BLaER1 treated with 17β-estradiol and CSF1 and Interleukin-3, amounts not matched to agents 10 nM and 100 nM (cell line): ENCODE results near the gene STARD13.
A peak's percentile ranks its signal among the peaks of the same experiment; 100 is the strongest.

Experiments
- H3K27ac ChIP-seq, 11 experiments: shearing (Covaris generic); formaldehyde crosslinking; 2 replicates each; pipeline ENCODE4 v1.8.1; 2022
- H3K27me3 ChIP-seq, 11 experiments: shearing (Covaris generic); formaldehyde crosslinking; 2 replicates each; pipeline ENCODE4 v1.8.1; 2022
- H3K36me3 ChIP-seq, 11 experiments: shearing (Covaris generic); formaldehyde crosslinking; 2 replicates each; pipeline ENCODE4 v1.8.1; 2022
- H3K4me1 ChIP-seq, 10 experiments: shearing (Covaris generic); formaldehyde crosslinking; 2 replicates each; pipeline ENCODE4 v1.8.1; 2022
- H3K4me2 ChIP-seq, 11 experiments: shearing (Covaris generic); formaldehyde crosslinking; 2 replicates each; pipeline ENCODE4 v1.8.1; 2022
- H3K4me3 ChIP-seq, 10 experiments: shearing (Covaris generic); formaldehyde crosslinking; 2 replicates each; pipeline ENCODE4 v1.8.1; 2022
- H3K9ac ChIP-seq, 11 experiments: shearing (Covaris generic); formaldehyde crosslinking; 2 replicates each; pipeline ENCODE4 v1.8.1; 2022
- H3K9me3 ChIP-seq, 11 experiments: shearing (Covaris generic); formaldehyde crosslinking; replicated peaks in 1 of 11; 2 replicates each; pipeline ENCODE4 v1.8.1; 2022
- H4K20me1 ChIP-seq, 11 experiments: shearing (Covaris generic); formaldehyde crosslinking; 2 replicates each; pipeline ENCODE4 v1.8.1; 2022
- Cebpa-rat ChIP-seq, 11 experiments: shearing (Covaris generic); IDR thresholded peaks; 2 replicates each; pipeline ENCODE4 v1.8.1; 2022

The STARD13 gene

DNA sequence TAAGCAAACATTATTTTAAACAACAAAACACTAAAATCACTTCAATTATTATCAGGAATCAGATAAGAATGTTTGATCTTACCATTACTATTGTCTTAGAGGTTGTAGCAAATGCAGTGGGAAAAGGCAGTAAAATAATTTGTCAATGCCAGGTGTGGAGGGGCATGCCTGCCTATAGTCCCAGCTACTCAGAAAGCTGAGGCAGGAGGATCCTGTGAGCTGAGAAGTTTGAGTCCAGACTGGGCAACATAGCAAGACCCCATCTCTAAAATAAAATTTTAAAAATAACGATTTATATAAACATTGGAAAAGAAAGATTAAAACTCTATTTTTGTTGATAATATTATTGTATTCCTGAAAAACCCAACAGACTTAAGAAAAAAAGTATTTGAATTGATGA lies 202.5 kb downstream of the STARD13 start:
- Histone ChIP-seq H3K4me2 (no peak overlapping the region), H3K36me3 (no peaks in the 10 kb centered on the region), H3K27ac (no peak overlapping the region), H3K9me3 (peaks cover 0 to 13% (median 0%) of the 10 kb centered on the region in 11 experiments; a peak in 3 of 22 replicates), H3K4me3 (no peak overlapping the region), H3K9ac (no peak overlapping the region), H3K4me1 (peaks cover 8 to 23% (median 19%) of the 10 kb centered on the region in 10 experiments; a peak in 18 of 20 replicates), H4K20me1 (no peaks in the 10 kb centered on the region), H3K27me3 (no peaks in the 10 kb centered on the region)
- no peak for TF ChIP-seq Cebpa-rat (IDR thresholded peaks at IDR 0.05)

DNA sequence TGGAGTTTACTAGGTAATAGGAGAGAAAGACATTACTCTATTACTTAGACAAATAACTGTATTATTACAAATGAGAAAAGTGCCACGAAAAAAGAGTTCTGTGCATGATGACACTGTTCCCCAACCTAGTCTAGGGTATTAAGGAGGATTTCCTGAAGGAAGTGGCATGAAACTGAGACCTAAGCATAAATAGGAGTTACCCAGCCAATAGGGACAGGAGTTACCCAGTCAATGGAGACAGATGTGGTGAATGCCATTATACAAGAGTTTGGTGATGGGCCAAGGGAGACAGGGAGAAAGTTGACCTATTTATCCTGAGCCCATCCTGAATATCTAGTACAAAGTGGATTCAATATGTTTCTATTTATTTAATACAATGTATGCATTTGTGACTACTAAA lies 203.9 kb downstream of the STARD13 start:
- no peaks in the 10 kb centered on the region for H3K36me3 ChIP-seq
- H3K27ac ChIP-seq, result no peak overlapping the region
- H3K9me3 ChIP-seq, result peaks cover 0 to 13% (median 0%) of the 10 kb centered on the region in 11 experiments; a peak in 3 of 22 replicates
- H3K4me3 ChIP-seq, result no peak overlapping the region
- TF ChIP-seq Cebpa-rat (IDR thresholded peaks at IDR 0.05), result no peak
- H3K4me1 ChIP-seq, result peaks cover 8 to 23% (median 19%) of the 10 kb centered on the region in 10 experiments; a peak in 18 of 20 replicates
- H3K27me3 ChIP-seq, result no peaks in the 10 kb centered on the region
- no peak overlapping the region for H3K9ac ChIP-seq
- H4K20me1 ChIP-seq, result no peaks in the 10 kb centered on the region
- H3K4me2 ChIP-seq, result peak overlapping the region in 10 of 11 experiments; percentile 19 to 64 (median 42); a peak in 17 of 22 replicates

DNA sequence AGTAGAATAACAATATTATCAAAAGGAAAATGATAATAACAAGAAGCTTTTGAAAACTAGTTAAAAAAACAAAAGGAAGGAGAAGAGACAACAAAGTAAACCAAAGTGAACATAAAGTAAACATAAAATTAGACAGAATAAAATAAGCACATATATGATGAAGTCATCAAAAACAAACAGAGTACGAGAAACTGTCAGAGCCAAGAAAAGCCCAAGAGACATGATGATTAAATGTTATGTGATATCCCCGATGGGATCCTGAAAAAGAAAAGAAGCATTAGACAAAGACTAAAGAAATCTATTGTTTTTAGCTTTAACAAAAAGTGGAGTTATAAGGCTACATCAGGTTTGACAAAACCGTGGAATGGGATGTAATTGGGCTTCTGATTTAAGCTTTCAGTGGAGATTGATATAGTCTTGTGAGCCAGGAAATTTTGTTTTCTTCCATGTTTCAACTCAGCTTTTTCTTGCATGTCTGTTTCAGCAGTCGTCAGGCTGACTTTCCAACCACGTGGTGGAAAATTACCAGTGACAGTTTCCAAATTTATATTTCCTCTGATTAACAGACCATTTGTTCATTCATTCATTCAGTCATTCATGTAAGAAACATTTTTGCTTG lies 204.5 kb downstream of the STARD13 start:
- Histone ChIP-seq H3K4me3 (no peak overlapping the region), H3K36me3 (no peaks in the 10 kb centered on the region), H4K20me1 (no peaks in the 10 kb centered on the region), H3K4me2 (peak overlapping the region in 10 of 11 experiments; percentile 19 to 64 (median 42); a peak in 18 of 22 replicates), H3K27me3 (no peaks in the 10 kb centered on the region), H3K9ac (no peak overlapping the region), H3K9me3 (peaks cover 0 to 13% (median 0%) of the 10 kb centered on the region in 11 experiments; a peak in 3 of 22 replicates), H3K27ac (no peak overlapping the region), H3K4me1 (peaks cover 8 to 23% (median 19%) of the 10 kb centered on the region in 10 experiments; a peak in 18 of 20 replicates)
- TF ChIP-seq Cebpa-rat (IDR thresholded peaks at IDR 0.05), result no peak

DNA sequence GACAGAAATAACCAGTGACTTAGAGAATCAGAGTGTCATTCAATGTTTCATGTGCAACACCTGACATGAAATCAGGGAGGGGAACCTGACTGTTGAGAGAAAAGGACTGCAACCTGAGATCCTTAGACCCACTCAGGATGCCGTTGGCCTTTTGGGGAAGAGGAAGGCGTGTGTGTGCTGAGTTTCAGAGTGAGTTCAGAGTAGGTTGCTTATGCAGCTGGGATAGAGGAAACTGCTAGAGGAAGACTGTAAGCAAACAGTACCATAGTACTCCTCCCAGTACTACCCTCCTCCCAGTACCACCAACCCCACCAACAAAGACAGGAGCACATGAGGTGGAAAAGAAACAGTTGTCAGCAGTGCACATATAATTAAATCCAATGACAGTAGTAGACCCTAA lies 205.6 kb downstream of the STARD13 start:
- peaks cover 8 to 23% (median 19%) of the 10 kb centered on the region in 10 experiments; a peak in 18 of 20 replicates for H3K4me1 ChIP-seq
- H3K9ac ChIP-seq, result no peak overlapping the region
- no peak overlapping the region for H3K27ac ChIP-seq
- no peaks in the 10 kb centered on the region for H4K20me1 ChIP-seq
- no peaks in the 10 kb centered on the region for H3K36me3 ChIP-seq
- no peak overlapping the region for H3K4me3 ChIP-seq
- TF ChIP-seq Cebpa-rat (IDR thresholded peaks at IDR 0.05), result no peak
- no peaks in the 10 kb centered on the region for H3K27me3 ChIP-seq
- H3K4me2 ChIP-seq, result peak overlapping the region in 8 of 11 experiments; percentile 11 to 54 (median 36); a peak in 11 of 22 replicates
- H3K9me3 ChIP-seq, result peaks cover 0 to 13% (median 0%) of the 10 kb centered on the region in 11 experiments; a peak in 3 of 22 replicates

DNA sequence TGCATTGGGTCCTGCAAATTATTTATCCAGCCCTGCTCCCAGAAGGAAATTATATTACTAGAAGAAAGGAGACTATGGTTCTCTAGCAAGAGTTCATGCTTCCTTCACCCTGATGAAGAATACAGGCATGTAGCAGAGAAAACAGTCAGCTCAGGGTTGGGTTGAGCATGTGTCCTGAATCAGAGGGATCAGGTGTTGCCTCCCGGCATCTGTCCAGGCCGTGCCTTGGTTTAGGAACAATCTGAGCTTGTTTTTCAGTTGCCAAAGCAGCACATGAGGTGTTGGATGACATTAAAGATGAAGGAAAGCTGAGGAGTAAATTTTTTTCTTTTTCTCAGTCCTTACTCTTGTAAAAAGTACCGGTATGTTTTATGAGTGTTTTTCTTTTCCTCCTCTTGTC lies 207.3 kb downstream of the STARD13 start:
- H3K9me3 ChIP-seq, result peaks cover 0 to 13% (median 0%) of the 10 kb centered on the region in 11 experiments; a peak in 3 of 22 replicates
- peaks cover 8 to 23% (median 19%) of the 10 kb centered on the region in 10 experiments; a peak in 18 of 20 replicates for H3K4me1 ChIP-seq
- no peaks in the 10 kb centered on the region for H3K27me3 ChIP-seq
- no peak for TF ChIP-seq Cebpa-rat (IDR thresholded peaks at IDR 0.05)
- H3K4me2 ChIP-seq, result no peak overlapping the region
- no peaks in the 10 kb centered on the region for H3K36me3 ChIP-seq
- no peaks in the 10 kb centered on the region for H4K20me1 ChIP-seq
- H3K4me3 ChIP-seq, result no peak overlapping the region
- no peak overlapping the region for H3K9ac ChIP-seq
- no peak overlapping the region for H3K27ac ChIP-seq

DNA sequence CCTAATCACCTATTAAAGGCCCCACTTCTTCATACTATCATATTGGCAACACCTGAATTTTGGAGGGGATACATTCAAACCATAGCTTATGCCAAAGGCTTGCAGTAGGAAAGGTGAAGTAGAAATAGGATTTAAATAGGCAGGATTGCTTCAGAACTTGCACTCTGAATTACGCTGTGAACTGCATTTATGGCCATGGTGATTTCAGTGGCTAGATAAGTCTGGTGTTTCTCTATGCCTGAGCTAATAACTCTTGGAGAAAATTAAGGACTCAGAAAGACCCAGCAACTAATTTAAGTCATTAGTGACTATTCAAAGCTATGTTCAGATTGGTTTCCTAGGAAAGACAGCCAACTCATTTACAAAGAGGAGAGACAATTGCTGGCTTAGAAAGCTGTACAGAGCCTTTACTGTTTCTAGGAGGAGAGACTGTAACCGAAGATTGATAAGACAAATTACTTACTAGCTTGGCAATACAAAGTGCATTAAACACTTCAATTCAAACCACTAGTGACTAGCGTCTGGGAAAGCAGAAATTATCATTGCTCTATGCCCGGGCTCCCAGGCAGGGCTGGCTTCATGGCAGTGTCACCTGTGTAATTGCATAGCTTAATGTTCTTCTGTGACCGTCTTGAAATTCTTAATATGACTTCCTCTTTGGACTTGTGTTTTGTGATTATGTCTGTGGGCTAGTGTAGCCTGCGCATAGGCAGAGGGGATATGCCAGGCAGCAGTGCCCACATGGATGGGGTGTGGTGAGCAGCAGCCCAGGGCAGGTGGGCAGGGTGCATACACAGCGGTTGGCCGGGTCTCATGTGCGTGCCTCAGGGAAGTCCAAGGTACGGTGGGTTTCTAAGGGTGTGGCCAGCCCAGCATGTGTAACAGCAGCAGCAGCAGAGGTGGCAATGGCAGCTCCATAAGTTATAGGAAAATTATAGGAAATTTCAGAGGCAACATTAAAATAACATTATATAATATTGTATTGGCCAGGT lies 209.3 kb downstream of the STARD13 start:
- H3K9ac ChIP-seq, result no peak overlapping the region
- TF ChIP-seq Cebpa-rat (IDR thresholded peaks at IDR 0.05), result no peak
- peaks cover 3 to 17% (median 13%) of the 10 kb centered on the region in 10 experiments; a peak in 18 of 20 replicates for H3K4me1 ChIP-seq
- H3K27me3 ChIP-seq, result no peaks in the 10 kb centered on the region
- no peaks in the 10 kb centered on the region for H4K20me1 ChIP-seq
- no peak overlapping the region for H3K27ac ChIP-seq
- no peaks in the 10 kb centered on the region for H3K36me3 ChIP-seq
- peaks cover 0 to 8% (median 0%) of the 10 kb centered on the region in 11 experiments; a peak in 2 of 22 replicates for H3K9me3 ChIP-seq
- no peak overlapping the region for H3K4me2 ChIP-seq
- H3K4me3 ChIP-seq, result no peak overlapping the region

DNA sequence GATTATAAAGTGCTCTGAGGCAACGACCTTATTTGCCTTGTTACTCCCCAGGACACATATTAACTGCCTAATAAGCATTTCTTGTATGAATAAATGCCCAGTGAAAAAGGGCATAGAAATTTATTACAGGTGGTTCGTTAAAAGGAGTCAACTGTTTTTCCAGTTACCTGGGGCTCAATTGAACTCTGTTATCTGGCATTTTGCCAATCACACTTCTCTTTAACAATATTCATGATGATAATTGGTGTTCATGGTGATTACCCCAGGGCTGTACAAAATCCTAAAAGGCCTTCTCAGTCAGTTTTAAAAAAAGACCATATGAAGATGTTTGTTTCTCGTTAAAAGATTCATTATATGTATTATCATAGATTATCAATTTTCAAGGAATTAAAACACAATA lies 212.2 kb downstream of the STARD13 start:
- no peak for TF ChIP-seq Cebpa-rat (IDR thresholded peaks at IDR 0.05)
- no peak overlapping the region for H3K4me2 ChIP-seq
- H3K4me1 ChIP-seq, result no peaks in the 10 kb centered on the region
- H3K27ac ChIP-seq, result no peak overlapping the region
- H3K9me3 ChIP-seq, result peaks cover 0 to 5% (median 0%) of the 10 kb centered on the region in 11 experiments; a peak in 1 of 22 replicates
- no peak overlapping the region for H3K4me3 ChIP-seq
- H3K36me3 ChIP-seq, result no peaks in the 10 kb centered on the region
- no peaks in the 10 kb centered on the region for H3K27me3 ChIP-seq
- H3K9ac ChIP-seq, result no peak overlapping the region
- no peaks in the 10 kb centered on the region for H4K20me1 ChIP-seq

DNA sequence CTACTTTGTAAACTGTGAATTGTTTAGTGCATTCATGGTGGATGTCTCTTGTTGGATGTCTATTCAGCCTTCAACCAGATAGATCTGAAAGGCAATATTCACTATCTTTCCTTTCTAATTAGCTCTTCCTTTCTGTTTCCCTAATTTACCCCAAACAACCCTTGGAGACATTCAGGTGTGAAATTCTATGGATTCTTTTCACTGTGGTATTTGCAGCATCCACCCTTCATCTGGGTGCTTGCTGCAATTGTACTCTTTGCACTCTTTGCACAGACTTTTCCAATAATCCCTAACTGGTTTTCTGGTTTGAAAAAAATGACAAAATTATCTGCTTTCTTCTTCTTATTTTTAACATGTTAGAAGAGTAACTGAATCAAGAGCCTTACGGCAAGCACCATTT lies 212.8 kb downstream of the STARD13 start:
- H3K27ac ChIP-seq, result no peak overlapping the region
- H3K4me2 ChIP-seq, result no peak overlapping the region
- no peak overlapping the region for H3K9ac ChIP-seq
- H4K20me1 ChIP-seq, result no peaks in the 10 kb centered on the region
- no peaks in the 10 kb centered on the region for H3K4me1 ChIP-seq
- H3K9me3 ChIP-seq, result peaks cover 0 to 5% (median 0%) of the 10 kb centered on the region in 11 experiments; a peak in 1 of 22 replicates
- no peaks in the 10 kb centered on the region for H3K36me3 ChIP-seq
- TF ChIP-seq Cebpa-rat (IDR thresholded peaks at IDR 0.05), result no peak
- H3K4me3 ChIP-seq, result no peak overlapping the region
- H3K27me3 ChIP-seq, result no peaks in the 10 kb centered on the region

DNA sequence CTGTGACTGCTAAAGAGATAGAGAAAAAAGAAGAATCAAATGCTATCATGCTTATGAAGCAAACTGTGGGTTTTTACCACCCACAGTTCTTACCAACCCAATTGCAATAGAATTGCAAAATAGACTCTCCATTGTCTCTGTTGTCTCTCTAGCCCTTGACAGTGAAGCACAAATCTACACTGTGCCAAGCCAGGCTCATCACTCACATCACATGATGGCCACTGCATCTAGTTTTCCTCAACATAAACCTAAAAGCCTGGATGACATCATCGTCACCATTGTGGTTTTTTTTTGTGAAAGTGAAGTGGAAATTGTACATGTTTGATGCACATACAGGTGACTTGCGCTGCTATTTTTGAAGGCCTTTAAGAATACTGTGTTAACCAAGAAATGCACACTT lies 213.3 kb downstream of the STARD13 start:
- H3K36me3 ChIP-seq, result no peaks in the 10 kb centered on the region
- H3K27me3 ChIP-seq, result no peaks in the 10 kb centered on the region
- no peaks in the 10 kb centered on the region for H3K4me1 ChIP-seq
- H3K9me3 ChIP-seq, result peaks cover 0 to 5% (median 0%) of the 10 kb centered on the region in 11 experiments; a peak in 1 of 22 replicates
- no peak overlapping the region for H3K9ac ChIP-seq
- H3K4me2 ChIP-seq, result no peak overlapping the region
- no peak overlapping the region for H3K27ac ChIP-seq
- H3K4me3 ChIP-seq, result no peak overlapping the region
- TF ChIP-seq Cebpa-rat (IDR thresholded peaks at IDR 0.05), result no peak
- H4K20me1 ChIP-seq, result no peaks in the 10 kb centered on the region
